ENCODE results near the gene WDR45B. TPM values are rescaled to one million over a fixed set of nuclear protein-coding genes. Genes with fewer than 3 reads are reported as not detected.
"Not testable (repeated sequence)": the region's sequence is repeated elsewhere in the genome, so short reads cannot be mapped to it uniquely, and the experiment has no call there.

The WDR45B gene
- polyA plus RNA-seq, 4 donors = 86.2 to 104 (median 96.5) TPM

DNA sequence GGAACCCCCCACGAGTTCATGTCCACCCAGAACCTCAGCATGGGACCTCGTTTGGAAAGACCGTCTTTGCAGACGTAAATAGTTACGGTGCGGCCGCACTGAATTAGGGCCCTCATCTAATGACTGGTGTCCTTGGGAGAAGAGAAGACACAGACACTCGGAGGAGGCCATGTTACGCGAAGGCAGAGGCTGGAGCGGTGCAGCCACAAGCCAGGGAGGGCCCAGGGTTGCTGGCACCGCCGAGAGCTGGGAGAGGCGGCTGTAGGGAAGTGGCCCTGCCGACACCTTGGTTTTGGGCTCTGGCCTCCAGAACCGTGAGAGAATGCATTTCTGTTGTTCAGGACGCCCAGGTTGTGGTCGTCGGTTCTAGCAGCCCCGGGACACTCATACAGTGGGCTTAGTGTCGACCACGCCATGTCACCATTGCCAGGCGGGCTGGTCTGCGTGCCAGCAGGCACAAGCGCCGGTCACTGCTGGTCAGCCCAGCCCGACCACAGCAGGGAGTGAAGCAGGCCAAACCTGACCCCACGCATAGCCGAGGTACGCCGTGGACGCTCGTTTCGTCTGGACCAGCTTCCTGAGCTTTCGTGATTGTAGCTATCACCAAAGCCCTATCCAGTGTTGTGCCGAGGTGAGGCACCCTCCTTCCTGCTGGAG lies 10.7 kb upstream of the WDR45B start:
- DNase-seq (ENCODE audit: low read depth in 4 of 4, low spot score in 3 of 4) = no peak

GRCh38 chr17:82658331-82658730 lies 10.1 kb upstream of the WDR45B start:
- DNase-seq (ENCODE audit: low read depth in 4 of 4, low spot score in 3 of 4) = no peak

DNA sequence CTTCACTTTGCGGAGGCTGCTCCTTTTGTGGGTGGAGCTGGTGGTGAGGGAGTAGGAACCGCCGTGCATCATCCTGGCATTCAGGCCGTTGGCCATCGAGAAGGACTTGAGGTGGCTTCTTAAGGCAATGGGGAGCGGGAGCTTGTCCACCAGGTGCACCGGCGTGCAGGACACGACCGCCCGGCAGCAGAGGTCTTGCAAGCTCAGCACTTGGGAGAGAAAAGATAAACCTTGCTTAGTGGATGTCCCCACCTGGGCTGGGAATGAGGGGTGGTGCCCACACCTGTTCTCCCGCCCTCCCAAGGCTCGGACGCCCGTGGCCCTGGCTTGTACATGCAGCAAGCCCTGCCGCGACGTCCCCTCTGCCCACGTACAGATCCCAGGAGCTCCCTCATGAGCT lies 9.7 kb upstream of the WDR45B start:
- DNase-seq (ENCODE audit: low read depth in 4 of 4, low spot score in 3 of 4) = no peak

- no peak for DNase-seq (ENCODE audit: low read depth in 4 of 4, low spot score in 3 of 4)
Measured at GRCh38 chr17:82656266-82656665, 8.0 kb upstream of the WDR45B start.

DNA sequence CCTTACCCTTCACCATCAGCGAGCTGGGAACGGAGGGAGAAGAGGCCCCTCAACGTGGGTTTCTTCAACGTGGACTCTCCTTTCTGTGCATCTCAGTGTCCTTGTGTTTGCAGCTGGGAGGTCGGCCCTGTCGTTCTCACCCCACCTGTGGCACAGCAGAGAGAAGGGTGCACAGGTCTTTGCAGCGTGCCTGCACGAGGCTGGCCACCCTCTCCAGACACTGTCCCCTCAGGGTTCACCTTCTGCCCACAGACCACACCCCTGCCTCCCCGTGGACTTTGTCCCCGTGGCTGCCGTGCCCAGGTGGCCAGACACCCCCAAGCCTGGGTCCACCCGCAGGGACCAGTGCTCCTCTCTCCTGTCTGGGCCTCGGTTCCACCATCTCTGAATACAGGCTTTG lies 7.3 kb upstream of the WDR45B start:
- no peak for DNase-seq (ENCODE audit: low read depth in 4 of 4, low spot score in 3 of 4)

DNA sequence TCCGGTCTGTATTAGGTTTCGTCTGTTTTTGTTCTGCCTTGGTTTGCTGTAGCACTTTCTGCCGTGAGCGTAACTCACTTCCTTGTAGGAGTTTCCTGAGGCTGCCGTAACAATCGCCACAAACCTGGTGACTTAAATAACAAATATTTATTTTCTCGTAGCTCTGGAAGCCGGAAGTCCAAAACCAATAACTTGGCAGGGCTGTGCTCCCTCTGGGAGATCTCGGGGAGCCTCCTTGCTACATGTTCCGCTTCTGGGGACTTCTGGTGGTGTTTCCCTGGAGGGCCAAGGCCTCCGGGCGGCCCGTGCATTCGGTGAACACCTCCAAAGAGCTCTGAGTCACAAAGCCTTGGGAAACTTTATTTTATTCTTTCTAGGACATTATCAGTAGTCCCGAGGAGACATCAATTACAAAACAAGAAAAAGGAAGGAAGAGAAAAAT lies 6.8 kb upstream of the WDR45B start:
- no peak for DNase-seq (ENCODE audit: low read depth in 4 of 4, low spot score in 3 of 4)

GRCh38 chr17:82654611-82655010 lies 6.4 kb upstream of the WDR45B start:
- not testable (repeated sequence) for DNase-seq (ENCODE audit: low read depth in 4 of 4, low spot score in 3 of 4)

DNA sequence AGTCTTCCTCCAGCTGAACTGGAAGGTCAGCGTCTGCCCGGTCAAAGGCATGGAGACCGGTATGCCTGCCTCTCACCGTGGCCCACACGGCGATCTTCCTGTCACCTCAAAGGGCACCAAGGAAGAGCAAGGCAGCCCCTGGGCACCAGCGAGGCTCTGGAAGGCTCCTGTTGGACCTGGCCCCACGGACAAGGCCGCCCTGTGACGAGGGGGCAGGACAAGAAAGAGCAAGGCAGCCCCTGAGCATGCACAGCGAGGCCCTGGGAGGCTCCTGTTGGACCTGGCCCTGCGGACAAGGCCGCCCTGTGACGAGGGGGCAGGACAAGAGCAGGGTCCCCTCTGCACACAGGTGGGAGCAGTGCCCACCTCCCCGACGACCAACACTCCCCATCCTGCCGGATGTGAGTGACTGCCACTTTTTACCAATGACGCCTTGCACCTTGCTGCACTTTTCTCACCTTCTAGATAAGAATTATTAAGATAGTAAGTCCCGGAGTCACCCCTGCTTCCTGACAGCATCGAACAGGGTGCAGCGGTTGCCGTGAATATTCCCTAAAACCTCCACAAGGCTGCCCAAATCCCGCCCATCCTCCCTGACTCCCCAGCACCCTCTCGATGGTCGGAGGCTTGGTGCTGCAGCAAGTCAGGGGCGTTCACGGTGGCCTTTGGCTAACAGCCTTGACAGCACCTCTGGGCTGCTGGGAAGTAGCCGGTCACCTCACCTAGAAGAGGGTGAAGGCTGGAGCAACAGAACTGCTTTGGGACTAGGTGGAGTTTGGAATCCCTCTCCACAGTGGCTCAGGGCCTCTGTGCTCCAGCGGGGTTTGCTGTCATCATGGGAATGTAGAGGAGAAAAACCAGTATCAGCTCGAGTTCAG lies 5.6 kb upstream of the WDR45B start:
- no peak for DNase-seq (ENCODE audit: low read depth in 4 of 4, low spot score in 3 of 4)

GRCh38 chr17:82650723-82651122 lies 2.5 kb upstream of the WDR45B start:
- no peak for DNase-seq (ENCODE audit: low read depth in 4 of 4, low spot score in 3 of 4)

DNA sequence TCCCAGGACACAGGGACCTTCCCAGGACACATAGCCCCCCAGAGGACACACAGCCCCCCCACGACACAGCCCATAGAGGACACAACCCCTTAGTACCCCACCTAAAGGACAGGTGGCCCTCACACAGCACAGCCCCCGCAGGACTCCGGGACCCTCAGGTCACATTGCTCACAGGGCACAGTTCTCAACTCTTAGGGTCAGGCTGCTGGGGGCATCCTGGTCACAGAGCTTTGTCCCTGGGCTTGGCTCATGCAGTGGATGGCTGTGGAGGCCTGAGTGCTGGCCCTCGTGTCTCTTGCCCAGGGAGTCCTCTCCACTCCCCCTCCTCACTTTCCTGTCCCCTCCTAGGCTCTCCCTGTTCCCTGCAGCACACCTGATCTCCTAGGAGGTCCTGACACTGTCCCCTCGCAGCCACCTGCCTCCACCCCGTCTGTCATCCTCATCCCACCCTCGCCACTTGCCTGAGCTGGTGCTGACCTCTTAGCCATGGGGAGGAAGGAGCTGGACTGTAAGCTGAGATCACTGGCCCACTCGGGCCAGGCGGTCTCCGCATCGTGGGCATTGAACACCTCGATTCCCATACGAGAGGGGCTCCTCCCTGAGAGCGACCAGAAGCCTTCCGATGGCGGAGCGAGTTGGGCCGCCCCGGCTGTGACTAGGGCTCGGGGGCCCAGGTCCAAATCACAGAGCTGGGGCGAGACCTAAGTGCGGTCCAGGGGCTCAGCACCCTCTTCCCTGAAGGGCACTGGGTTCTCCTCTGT lies 1.4 kb upstream of the WDR45B start:
- no peak for DNase-seq (ENCODE audit: low read depth in 4 of 4, low spot score in 3 of 4)

DNA sequence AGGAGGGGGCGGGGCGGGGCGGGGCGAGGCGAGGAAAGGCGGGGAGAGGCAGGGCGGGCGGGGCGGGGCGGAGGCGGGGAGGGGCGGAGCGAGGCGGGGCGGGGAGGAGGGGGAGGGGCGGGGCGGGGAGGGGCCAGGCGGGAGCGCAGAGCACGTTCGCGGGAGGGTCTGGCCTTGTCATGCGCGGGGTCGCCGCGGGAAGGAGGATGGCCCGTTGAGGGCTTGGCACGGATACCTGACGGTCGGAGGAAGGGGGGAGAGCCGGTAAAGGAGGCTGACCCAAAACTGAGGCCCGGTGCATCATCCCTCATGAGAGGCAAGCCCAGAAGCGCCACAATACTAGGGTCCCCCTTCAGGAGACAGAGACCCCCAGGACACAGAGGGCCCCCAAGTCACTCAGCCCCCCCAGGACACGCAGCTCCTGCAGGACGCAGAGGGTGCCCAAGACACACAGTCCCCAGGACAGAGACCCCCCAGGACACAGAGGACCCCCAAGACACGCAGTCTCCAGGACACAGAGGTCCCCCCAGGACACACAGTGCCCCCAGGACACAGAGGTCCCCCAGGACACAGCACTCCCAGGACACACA lies 593 bp upstream of the WDR45B start:
- DNase-seq (ENCODE audit: low read depth in 4 of 4, low spot score in 3 of 4) = no peak

DNA sequence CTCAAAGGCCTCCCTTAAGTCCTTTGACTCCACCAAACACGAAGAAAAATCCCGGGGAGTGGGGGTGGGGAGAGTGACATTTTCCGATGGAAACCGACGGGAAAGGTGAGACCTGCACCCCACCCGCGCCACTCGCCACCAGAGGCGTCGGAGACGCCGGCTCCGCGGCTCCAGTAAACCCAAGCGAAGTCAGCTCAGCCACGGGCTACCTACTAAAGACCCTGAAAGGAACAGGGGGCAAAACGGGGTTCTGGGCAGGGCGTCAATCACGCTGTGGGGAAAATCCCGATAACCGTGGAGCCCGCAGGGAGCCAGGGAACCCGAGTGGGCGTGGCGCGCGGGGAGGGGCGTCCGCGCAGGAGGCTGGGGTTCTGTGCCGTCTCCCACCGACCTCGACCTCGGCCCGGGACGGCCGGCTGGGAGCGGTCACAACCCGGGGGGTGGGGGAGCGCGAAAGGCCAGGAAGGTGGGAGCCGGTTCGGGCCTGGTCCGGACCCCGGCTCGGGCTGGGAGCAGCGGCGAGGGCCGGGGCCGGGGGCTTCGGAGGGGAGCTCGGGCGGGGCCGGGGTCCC lies 565 bp downstream of the WDR45B start:
- no peak for DNase-seq (ENCODE audit: low read depth in 4 of 4, low spot score in 3 of 4)

DNA sequence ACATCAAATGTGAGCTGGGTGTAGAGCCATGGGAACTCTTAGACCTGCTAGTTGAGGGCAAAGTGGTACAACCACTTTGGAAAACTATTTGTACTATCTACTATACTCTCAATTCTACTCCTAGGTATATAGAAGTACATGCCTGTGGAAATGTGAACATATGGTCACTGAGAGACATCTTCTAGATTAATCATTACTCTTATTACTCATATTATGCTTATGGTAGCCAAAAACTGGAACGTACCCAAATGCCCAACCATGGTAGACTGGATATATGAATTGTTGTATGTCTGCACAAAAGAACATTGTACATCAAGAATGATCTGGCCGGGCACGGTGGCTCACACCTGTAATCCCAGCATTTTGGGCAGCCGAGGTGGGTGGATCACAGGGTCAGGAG lies 2.7 kb downstream of the WDR45B start:
- no peak for DNase-seq (ENCODE audit: low read depth in 4 of 4, low spot score in 3 of 4)

GRCh38 chr17:82644148-82644547 lies 4.1 kb downstream of the WDR45B start:
- DNase-seq (ENCODE audit: low read depth in 4 of 4, low spot score in 3 of 4) = no peak

DNA sequence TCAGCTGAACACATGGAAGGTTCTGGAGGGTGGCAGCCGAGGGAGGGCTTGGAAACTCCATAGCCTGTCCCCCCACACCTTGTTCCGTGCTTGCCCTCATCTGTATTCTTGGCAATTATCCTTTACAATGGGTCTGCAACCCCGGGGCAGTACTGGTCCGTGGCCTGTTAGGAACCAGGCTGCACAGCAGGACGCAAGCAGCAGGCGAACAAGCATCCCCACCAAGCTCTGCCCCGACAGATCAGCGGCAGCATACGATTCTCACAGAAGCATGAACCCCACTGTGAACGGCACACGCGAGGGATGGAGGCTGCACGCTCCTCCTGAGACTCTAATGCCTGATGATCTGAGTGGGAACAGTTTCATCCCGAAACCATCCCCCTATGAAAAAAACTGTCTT lies 6.2 kb downstream of the WDR45B start:
- no peak for DNase-seq (ENCODE audit: low read depth in 4 of 4, low spot score in 3 of 4)

- DNase-seq (ENCODE audit: low read depth in 4 of 4, low spot score in 3 of 4) = no peak
Measured at GRCh38 chr17:82640036-82640435, 8.2 kb downstream of the WDR45B start.

- no peak for DNase-seq (ENCODE audit: low read depth in 4 of 4, low spot score in 3 of 4)
Measured at GRCh38 chr17:82639628-82640027, 8.6 kb downstream of the WDR45B start.

DNA sequence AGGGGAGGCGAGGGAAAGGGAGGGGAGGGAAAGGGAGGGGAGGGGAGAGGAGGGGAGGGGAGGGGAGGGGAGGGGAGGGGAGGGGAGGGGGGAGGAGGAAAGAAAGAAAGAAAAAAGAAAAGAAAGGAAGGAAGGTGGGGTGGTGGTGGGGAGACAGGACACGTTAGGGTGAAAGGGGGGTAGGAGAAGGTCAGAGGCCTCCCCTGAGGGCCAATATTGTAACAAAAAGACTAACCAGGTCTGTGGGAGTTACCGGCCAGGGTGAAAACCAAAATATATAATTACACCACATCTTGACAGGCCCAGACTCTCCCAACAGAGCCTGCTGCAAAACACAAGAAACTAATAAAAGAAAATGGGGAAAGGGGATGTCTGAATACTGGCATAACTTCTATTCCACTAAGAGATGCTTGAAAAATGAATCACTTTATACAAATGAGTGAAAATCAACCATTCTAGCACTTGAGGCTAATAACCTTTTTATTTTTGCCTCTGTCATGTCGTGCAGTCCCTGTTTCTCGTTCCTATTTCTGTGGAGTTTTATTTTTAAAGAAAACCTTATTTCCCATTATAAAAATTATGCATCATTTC lies 10.0 kb downstream of the WDR45B start:
- DNase-seq (ENCODE audit: low read depth in 4 of 4, low spot score in 3 of 4) = no peak

GRCh38 chr17:82636626-82637598 lies 11.3 kb downstream of the WDR45B start:
- DNase-seq (ENCODE audit: low read depth in 4 of 4, low spot score in 3 of 4) = no peak

Measured in left renal pelvis (tissue), 4 donors.